ENCODE results near the gene TTC9C.

TTC9C gene

DNA sequence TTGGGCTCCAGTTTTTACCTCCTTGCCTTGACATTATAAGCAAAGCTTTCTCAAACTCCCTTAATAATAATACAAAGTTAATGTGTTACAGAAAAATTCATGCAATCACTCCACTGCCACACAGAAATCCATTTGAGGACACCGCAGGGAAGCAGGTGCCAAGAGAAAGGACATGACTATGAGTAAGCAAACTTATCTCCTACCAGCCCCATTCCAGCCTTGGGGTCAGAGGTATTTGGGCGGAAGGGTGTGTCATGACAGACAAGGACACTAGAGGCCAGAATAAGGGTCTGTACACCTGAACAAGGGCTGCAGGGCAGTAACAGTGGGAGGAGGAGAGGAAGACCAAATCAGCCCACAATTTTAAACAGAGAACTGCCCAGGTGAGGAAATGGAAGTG, 14.9 kb upstream of the TTC9C start:
- no peak for ATAC-seq
- TF ChIP-seq TSHZ2 (CRISPR knock-in tag; IDR thresholded peaks at IDR 0.05) = no peak
- no peak for TF ChIP-seq ZNF8 (CRISPR knock-in tag; IDR thresholded peaks at IDR 0.05)
- TF ChIP-seq, protein P1, sequence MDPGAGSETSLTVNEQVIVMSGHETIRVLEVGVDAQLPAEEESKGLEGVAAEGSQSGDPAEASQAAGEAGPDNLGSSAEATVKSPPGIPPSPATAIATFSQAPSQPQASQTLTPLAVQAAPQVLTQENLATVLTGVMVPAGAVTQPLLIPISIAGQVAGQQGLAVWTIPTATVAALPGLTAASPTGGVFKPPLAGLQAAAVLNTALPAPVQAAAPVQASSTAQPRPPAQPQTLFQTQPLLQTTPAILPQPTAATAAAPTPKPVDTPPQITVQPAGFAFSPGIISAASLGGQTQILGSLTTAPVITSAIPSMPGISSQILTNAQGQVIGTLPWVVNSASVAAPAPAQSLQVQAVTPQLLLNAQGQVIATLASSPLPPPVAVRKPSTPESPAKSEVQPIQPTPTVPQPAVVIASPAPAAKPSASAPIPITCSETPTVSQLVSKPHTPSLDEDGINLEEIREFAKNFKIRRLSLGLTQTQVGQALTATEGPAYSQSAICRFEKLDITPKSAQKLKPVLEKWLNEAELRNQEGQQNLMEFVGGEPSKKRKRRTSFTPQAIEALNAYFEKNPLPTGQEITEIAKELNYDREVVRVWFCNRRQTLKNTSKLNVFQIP (CRISPR knock-in tag; IDR thresholded peaks at IDR 0.05; ENCODE audit: borderline replicate concordance, low read depth) = no peak
- TF ChIP-seq TCF4 (CRISPR knock-in tag; IDR thresholded peaks at IDR 0.05; ENCODE audit: borderline replicate concordance) = no peak
- no peak for TF ChIP-seq CSDC2 (CRISPR knock-in tag; IDR thresholded peaks at IDR 0.05)
- no peak for TF ChIP-seq TOX (CRISPR knock-in tag; IDR thresholded peaks at IDR 0.05; ENCODE audit: borderline replicate concordance)
- TF ChIP-seq SNAI2 (CRISPR knock-in tag; IDR thresholded peaks at IDR 0.05) = no peak

- no peak for ATAC-seq
- no peak for TF ChIP-seq CSDC2 (CRISPR knock-in tag; IDR thresholded peaks at IDR 0.05)
- TF ChIP-seq ZFP30 (CRISPR knock-in tag; IDR thresholded peaks at IDR 0.05) = no peak
- TF ChIP-seq ZFP3 (CRISPR knock-in tag; IDR thresholded peaks at IDR 0.05) = no peak
- TF ChIP-seq ZC3H10 (CRISPR knock-in tag; IDR thresholded peaks at IDR 0.05) = no peak
- no peak for TF ChIP-seq OSR1 (CRISPR knock-in tag; IDR thresholded peaks at IDR 0.05)
- no peak for TF ChIP-seq TSHZ2 (CRISPR knock-in tag; IDR thresholded peaks at IDR 0.05)
- TF ChIP-seq ARNTL (CRISPR knock-in tag; IDR thresholded peaks at IDR 0.05; ENCODE audit: borderline replicate concordance, low read depth) = no peak
- no peak for TF ChIP-seq PPARA (CRISPR knock-in tag; IDR thresholded peaks at IDR 0.05; ENCODE audit: borderline replicate concordance)
- TF ChIP-seq RARB (CRISPR knock-in tag; IDR thresholded peaks at IDR 0.05) = no peak
- TF ChIP-seq ESRRG (CRISPR knock-in tag; IDR thresholded peaks at IDR 0.05) = no peak
- no peak for TF ChIP-seq ISL1 (CRISPR knock-in tag; IDR thresholded peaks at IDR 0.05)
- no peak for TF ChIP-seq ZNF8 (CRISPR knock-in tag; IDR thresholded peaks at IDR 0.05)
Measured at GRCh38 chr11:62715150-62716130, 12.8 kb upstream of the TTC9C start.

GRCh38 chr11:62716206-62716605, 12.1 kb upstream of the TTC9C start:
- TF ChIP-seq RARB (CRISPR knock-in tag; IDR thresholded peaks at IDR 0.05) (no peak), SNAI2 (CRISPR knock-in tag; IDR thresholded peaks at IDR 0.05) (no peak), TSHZ2 (CRISPR knock-in tag; IDR thresholded peaks at IDR 0.05) (no peak), OSR1 (CRISPR knock-in tag; IDR thresholded peaks at IDR 0.05) (no peak), ISL1 (CRISPR knock-in tag; IDR thresholded peaks at IDR 0.05) (no peak)

More at GRCh38 chr11:62716206-62716605, 12.1 kb upstream of the TTC9C start:
- no peak for ATAC-seq
